AG09309 (cell line): ENCODE results near the gene TLL1.

Experiments used
- DNase-seq: peaks from one replicate; pipeline ENCODE4 v3.0.0-alpha.2; 2010; ENCODE audit warnings: low read depth
- H3K4me3 ChIP-seq: 2 replicates; pipeline ENCODE4 v1.5.1; 2011; ENCODE audit warnings: mild to moderate bottlenecking, low read depth, low read length, moderate library complexity; ENCODE audit not compliant: control insufficient read depth
- TF ChIP-seq, protein P1 (sequence below): IDR thresholded peaks from 2 replicates; pipeline ENCODE4 v1.5.1; 2011; ENCODE audit warnings: mild to moderate bottlenecking, low read depth, low read length, inconsistent platforms; ENCODE audit not compliant: insufficient read depth, control insufficient read depth; ENCODE audit errors: missing control alignments

The TLL1 gene

DNA sequence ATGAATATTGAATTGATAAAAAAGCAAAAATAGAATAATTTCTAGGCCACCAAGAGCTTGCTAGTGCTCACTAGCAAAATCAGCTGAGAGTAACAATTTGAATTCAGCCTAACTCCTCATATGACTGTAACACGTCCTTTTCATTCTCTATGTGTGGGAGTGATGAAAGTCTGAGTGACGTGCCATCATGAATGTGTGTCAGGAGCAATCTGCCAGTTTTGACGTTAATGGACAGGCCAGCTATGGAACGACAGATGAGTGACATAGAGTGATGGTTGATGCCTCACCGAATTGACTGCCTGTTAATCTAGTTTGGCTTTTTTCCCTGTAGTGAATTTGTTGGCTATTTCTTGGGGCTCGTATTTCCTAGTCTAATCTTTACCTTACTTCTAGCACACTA, 200.7 kb downstream of the TLL1 start:
- DNase-seq = no peak
- H3K4me3 ChIP-seq = no peak overlapping the region
- TF ChIP-seq, protein P1, sequence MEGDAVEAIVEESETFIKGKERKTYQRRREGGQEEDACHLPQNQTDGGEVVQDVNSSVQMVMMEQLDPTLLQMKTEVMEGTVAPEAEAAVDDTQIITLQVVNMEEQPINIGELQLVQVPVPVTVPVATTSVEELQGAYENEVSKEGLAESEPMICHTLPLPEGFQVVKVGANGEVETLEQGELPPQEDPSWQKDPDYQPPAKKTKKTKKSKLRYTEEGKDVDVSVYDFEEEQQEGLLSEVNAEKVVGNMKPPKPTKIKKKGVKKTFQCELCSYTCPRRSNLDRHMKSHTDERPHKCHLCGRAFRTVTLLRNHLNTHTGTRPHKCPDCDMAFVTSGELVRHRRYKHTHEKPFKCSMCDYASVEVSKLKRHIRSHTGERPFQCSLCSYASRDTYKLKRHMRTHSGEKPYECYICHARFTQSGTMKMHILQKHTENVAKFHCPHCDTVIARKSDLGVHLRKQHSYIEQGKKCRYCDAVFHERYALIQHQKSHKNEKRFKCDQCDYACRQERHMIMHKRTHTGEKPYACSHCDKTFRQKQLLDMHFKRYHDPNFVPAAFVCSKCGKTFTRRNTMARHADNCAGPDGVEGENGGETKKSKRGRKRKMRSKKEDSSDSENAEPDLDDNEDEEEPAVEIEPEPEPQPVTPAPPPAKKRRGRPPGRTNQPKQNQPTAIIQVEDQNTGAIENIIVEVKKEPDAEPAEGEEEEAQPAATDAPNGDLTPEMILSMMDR = no peak

DNA sequence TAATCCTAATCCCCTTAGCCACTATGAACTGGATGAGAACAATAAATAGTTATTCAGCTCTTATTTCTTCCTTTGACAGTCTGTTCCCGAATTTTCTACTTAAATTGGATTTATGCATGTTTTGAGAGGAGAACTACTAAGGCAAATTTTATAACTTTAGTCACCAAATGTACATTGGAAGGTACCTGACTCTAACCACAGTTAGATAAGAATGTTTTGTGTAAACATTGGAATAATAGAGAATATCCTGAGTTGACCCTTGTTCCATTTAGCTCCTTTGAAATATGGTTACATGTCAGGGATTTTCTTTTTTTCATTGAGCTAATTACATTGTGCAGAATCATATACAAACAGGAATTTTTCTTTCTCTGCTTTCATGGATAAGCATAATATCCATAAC, 202.6 kb downstream of the TLL1 start:
- H3K4me3 ChIP-seq = no peak overlapping the region
- no peak for DNase-seq
- TF ChIP-seq, protein P1 = no peak

DNA sequence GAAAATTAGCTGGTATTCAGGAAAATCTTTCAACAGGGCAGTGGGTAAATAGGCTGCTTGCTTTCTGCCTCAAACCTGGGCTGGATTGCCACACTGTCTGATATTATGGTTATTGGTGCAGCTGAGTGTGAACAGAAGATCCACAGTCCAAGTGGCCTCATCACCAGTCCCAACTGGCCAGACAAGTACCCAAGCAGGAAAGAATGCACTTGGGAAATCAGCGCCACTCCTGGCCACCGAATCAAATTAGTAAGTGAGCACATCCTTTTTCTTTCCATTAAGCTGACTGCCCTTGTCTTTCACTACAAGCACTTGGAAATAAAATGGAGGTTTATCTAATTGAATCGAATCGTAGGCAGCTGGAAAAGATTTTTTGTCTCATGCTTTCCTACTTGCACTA, 204.7 kb downstream of the TLL1 start:
- TF ChIP-seq, protein P1 = no peak
- no peak overlapping the region for H3K4me3 ChIP-seq
- no peak for DNase-seq

DNA sequence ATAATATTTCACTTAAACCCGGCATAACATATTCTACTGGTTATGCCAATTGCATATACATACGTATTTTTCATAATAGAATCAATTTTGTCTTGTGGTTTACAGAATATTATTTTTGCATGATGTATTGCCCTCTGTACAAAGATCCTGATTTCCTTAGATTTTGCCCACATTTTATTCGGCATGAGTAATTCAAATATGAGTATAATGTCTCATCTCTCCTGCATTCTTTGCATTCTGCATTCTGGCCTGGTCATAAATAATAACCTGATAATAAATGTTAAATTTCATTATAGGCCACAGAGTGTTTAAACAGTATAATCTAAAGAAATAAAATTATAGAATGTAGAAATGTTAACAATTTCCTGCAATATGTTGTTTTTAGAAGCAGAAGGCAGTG, 205.3 kb downstream of the TLL1 start:
- no peak for DNase-seq
- TF ChIP-seq, protein P1 = no peak
- H3K4me3 ChIP-seq = no peak overlapping the region

DNA sequence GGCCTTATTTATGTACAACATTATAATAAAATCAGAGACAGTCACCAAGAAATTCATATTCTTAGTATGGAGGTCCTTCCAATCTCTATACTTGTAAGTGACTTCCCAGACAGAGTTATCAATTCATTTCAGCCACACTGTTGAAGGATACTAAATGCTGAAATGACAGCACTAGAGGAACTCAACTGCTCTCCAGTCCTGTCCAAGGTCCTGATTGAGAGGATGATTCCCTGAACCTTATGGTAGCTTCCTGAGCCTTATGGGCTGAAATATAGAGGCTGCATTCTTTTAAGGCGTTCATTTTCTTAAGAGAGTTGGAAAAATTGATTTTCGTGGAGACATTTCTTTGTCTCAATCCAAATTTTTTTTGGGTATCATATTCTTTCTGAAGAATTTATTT, 205.9 kb downstream of the TLL1 start:
- H3K4me3 ChIP-seq = no peak overlapping the region
- no peak for DNase-seq
- TF ChIP-seq, protein P1 = no peak

DNA sequence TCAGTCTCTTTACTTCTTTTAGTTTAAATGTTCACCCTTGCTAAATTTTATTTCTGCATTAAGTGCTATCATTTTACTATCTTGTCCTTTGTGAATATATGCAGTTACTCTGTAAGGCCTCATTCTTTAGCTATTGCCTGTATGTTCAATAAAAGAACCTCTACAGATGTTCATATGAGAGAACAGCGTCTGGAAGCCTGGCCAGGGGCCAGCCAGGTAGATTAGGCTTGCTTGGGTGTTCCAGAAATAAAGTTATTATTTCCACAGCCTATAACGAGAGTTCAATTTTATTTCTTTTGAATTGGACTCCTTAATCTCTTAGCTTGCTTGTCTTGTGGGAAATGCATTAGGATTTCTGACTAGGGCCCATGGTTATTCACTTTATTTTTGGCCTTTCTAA, 214.5 kb downstream of the TLL1 start:
- TF ChIP-seq, protein P1 = no peak
- DNase-seq = no peak
- no peak overlapping the region for H3K4me3 ChIP-seq

DNA sequence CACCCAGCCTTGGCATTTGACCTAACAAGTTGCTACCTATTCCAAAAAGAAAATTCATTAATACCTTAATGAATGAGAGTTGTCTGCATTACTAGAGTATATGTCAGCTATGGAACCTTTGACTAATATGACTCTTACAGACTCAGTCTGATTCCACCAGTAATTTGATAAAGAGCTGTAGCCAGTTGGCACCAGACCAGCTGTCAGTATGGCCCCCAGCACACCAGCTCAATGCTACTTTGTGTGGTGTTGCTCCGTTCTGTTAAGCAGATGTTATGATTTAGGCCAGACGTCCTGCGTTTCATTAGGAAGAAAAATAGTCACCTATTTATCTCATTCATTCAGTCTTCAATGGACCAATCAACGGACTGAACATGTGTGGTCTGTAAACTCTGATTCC, 215.5 kb downstream of the TLL1 start:
- no peak for DNase-seq
- no peak overlapping the region for H3K4me3 ChIP-seq

More for the DNA sequence above, 215.5 kb downstream of the TLL1 start:
- TF ChIP-seq, protein P1 = no peak
